CD4-positive, alpha-beta memory T cell (primary cell): ENCODE results near the gene PPP6R1. TPM values are rescaled to one million over a fixed set of nuclear protein-coding genes. Genes with fewer than 3 reads are reported as not detected.
A peak's percentile ranks its signal among the peaks of the same experiment; 100 is the strongest.

Experiments
- CTCF ChIA-PET: fragments of 350-600 bp; sonication (Branson Sonifier 250); formaldehyde crosslinking; loops from one replicate; lab custom pipeline; 2021; ENCODE audit warnings: inconsistent platforms; ENCODE audit not compliant: partially characterized antibody; lab: Charles Lee
- POLR2A ChIA-PET: fragments of 350-600 bp; sonication (Branson Sonifier 250); formaldehyde crosslinking; loops from one replicate; lab custom pipeline; 2021; ENCODE audit not compliant: partially characterized antibody; lab: Charles Lee
- DNase-seq, 5 donors: peaks; one replicate each; pipeline versions ENCODE4 v3.0.0 to v3.0.0-alpha.2; 2020 to 2022; ENCODE audit warnings: mixed read lengths in 1 of 5
- H3K27ac ChIP-seq: one replicate; pipeline ENCODE4 v1.7.0; 2013; ENCODE audit warnings: low read depth, low read length
- H3K27me3 ChIP-seq: 2 replicates; pipeline ENCODE4 v1.7.0; 2013; ENCODE audit warnings: mild to moderate bottlenecking, low read length, moderate library complexity; ENCODE audit not compliant: insufficient read depth
- H3K36me3 ChIP-seq: 2 replicates; pipeline ENCODE4 v1.7.0; 2013; ENCODE audit warnings: mild to moderate bottlenecking, low read length, moderate library complexity; ENCODE audit not compliant: insufficient read depth
- H3K4me1 ChIP-seq: 2 replicates; pipeline ENCODE4 v1.7.0; 2013; ENCODE audit warnings: mild to moderate bottlenecking, low read length, moderate library complexity; ENCODE audit not compliant: insufficient read depth
- H3K4me3 ChIP-seq, 2 donors: one replicate each; pipeline ENCODE4 v1.7.0; 2013; ENCODE audit warnings: low read length in 2 of 2, mild to moderate bottlenecking in 1 of 2
- H3K9me3 ChIP-seq, 2 donors: one replicate each; pipeline ENCODE4 v1.7.0; 2013; ENCODE audit warnings: low read length in 2 of 2, control low read depth in 1 of 2; ENCODE audit not compliant: control insufficient read depth in 1 of 2
- H3K27ac Mint-ChIP-seq, 7 donors: one replicate each; pipeline ENCODE4 v1.8.0; 2020 to 2021; ENCODE audit warnings: mixed read lengths in 7 of 7, mild to moderate bottlenecking in 6 of 7, inconsistent platforms in 3 of 7, moderate library complexity in 3 of 7
- H3K27me3 Mint-ChIP-seq, 2 donors: one replicate each; pipeline ENCODE4 v1.8.0; 2020 to 2021; ENCODE audit warnings: mixed read lengths in 2 of 2
- H3K36me3 Mint-ChIP-seq, 2 donors: one replicate each; pipeline ENCODE4 v1.8.0; 2020 to 2021; ENCODE audit warnings: mixed read lengths in 2 of 2, inconsistent platforms in 1 of 2, mild to moderate bottlenecking in 1 of 2
- H3K4me1 Mint-ChIP-seq, 4 donors: one replicate each; pipeline ENCODE4 v1.8.0; 2020 to 2021; ENCODE audit warnings: mixed read lengths in 4 of 4, mild to moderate bottlenecking in 1 of 4
- H3K4me3 Mint-ChIP-seq, 8 donors: one replicate each; pipeline ENCODE4 v1.8.0; 2020 to 2021; ENCODE audit warnings: mixed read lengths in 8 of 8, mild to moderate bottlenecking in 7 of 8, moderate library complexity in 6 of 8, inconsistent platforms in 3 of 8
- H3K9me3 Mint-ChIP-seq, 8 donors: one replicate each; pipeline ENCODE4 v1.8.0; 2020 to 2021; ENCODE audit warnings: mixed read lengths in 8 of 8, mild to moderate bottlenecking in 5 of 8, inconsistent platforms in 3 of 8, moderate library complexity in 1 of 8
- intact Hi-C: fragments of 100-400 bp; cut with micrococcal nuclease; formaldehyde crosslinking; loops from one replicate; pipeline ENCODE4 v1.15.1; 2023
- polyA plus RNA-seq, 2 donors: library from polyadenylated mRNA; unstranded; fragments of 300-500 nt; fragmentation: Illumina TruSeq; gene quantifications; one replicate each; pipeline ENCODE4 v1.2.3, GENCODE V29; 2021
- total RNA-seq, 2 experiments: library from RNA; stranded (reverse); gene quantifications; one replicate each; pipeline ENCODE4 v1.2.3, GENCODE V29; 2021

Gene PPP6R1
- total and polyA plus RNA-seq, 4 experiments from 2014 or later = 22.9 to 162 (median 134) TPM

- Histone ChIP-seq H3K36me3 (peaks cover 21% of the 10 kb centered on the region), H3K4me3 (no peak overlapping the region), H3K4me1 (peaks cover 73% of the 10 kb centered on the region), H3K9me3 (no peaks in the 10 kb centered on the region), H3K27ac (no peak overlapping the region), H3K27me3 (no peaks in the 10 kb centered on the region)
- POLR2A ChIA-PET = interaction anchor here (1.0 to 1.2 kb wide), 2 partner anchors 9 kb away, joined by 3 to 4 read pairs; partner anchors contain the start of gene PPP6R1
- no peaks in the 10 kb centered on the region for H3K9me3 Mint-ChIP-seq
- no peak for DNase-seq
- intact Hi-C loops = loop anchor here (10.0 kb wide), 1 partner anchor 385 kb away; no protein-coding TSS in a partner anchor
- no peak overlapping the region for H3K27ac Mint-ChIP-seq
- H3K4me1 Mint-ChIP-seq = peaks cover 36 to 69% (median 48%) of the 10 kb centered on the region in 4 donors
- peak overlapping the region in 1 of 8 donors; percentile 17 for H3K4me3 Mint-ChIP-seq
- H3K27me3 Mint-ChIP-seq = no peaks in the 10 kb centered on the region
- CTCF ChIA-PET = no interaction called here
- peaks cover 16 to 33% of the 10 kb centered on the region in 2 donors for H3K36me3 Mint-ChIP-seq
These were observed 9.0 kb downstream of the PPP6R1 start for GRCh38 chr19:55249841-55250240.

- H3K4me3 ChIP-seq = no peak overlapping the region
- peaks cover 32% of the 10 kb centered on the region for H3K36me3 ChIP-seq
- H3K27me3 ChIP-seq = no peaks in the 10 kb centered on the region
- H3K27me3 Mint-ChIP-seq = no peaks in the 10 kb centered on the region
- no peak overlapping the region for H3K27ac ChIP-seq
- DNase-seq = no peak
- peak overlapping the region in 5 of 7 donors; percentile 10 to 85 (median 63) for H3K27ac Mint-ChIP-seq
- H3K36me3 Mint-ChIP-seq = peaks cover 25 to 36% of the 10 kb centered on the region in 2 donors
- peaks cover 31 to 57% (median 41%) of the 10 kb centered on the region in 4 donors for H3K4me1 Mint-ChIP-seq
- no peaks in the 10 kb centered on the region for H3K9me3 ChIP-seq
- peak overlapping the region in 5 of 8 donors; percentile 25 to 43 (median 36) for H3K4me3 Mint-ChIP-seq
- no peaks in the 10 kb centered on the region for H3K9me3 Mint-ChIP-seq
- peaks cover 64% of the 10 kb centered on the region for H3K4me1 ChIP-seq
- intact Hi-C loops = no loop called here
- CTCF ChIA-PET = no interaction called here
- POLR2A ChIA-PET = interaction anchor here (1.2 to 1.3 kb wide), 2 partner anchors 11 to 131 kb away, joined by 3 to 5 read pairs; partner anchors contain the start of genes PPP1R12C and PPP6R1
These were observed 10.1 kb downstream of the PPP6R1 start for GRCh38 chr19:55248704-55249103.

GRCh38 chr19:55248166-55248675 lies 10.6 kb downstream of the PPP6R1 start:
- Mint-ChIP-seq H3K4me1 (peaks cover 26 to 53% (median 37%) of the 10 kb centered on the region in 4 donors), H3K4me3 (peak overlapping the region in 2 of 8 donors; percentile 26 to 43), H3K9me3 (no peaks in the 10 kb centered on the region), H3K27me3 (no peaks in the 10 kb centered on the region), H3K27ac (peak overlapping the region in 6 of 7 donors; percentile 19 to 85 (median 64)), H3K36me3 (peaks cover 25 to 38% of the 10 kb centered on the region in 2 donors)
- ChIA-PET CTCF (interaction anchor here (0.6 kb wide), 1 partner anchor 70 kb away, joined by 3 read pairs; no protein-coding TSS in a partner anchor), POLR2A (interaction anchor here (1.2 to 1.3 kb wide), 2 partner anchors 11 to 131 kb away, joined by 3 to 5 read pairs; partner anchors contain the start of genes PPP1R12C and PPP6R1)
- no peak for DNase-seq
- Histone ChIP-seq H3K4me1 (peaks cover 59% of the 10 kb centered on the region), H3K27ac (no peak overlapping the region), H3K36me3 (peaks cover 36% of the 10 kb centered on the region), H3K9me3 (no peaks in the 10 kb centered on the region), H3K4me3 (no peak overlapping the region), H3K27me3 (no peaks in the 10 kb centered on the region)
- intact Hi-C loops = no loop called here

GRCh38 chr19:55247621-55248099 lies 11.2 kb downstream of the PPP6R1 start:
- H3K27ac ChIP-seq = no peak overlapping the region
- no peaks in the 10 kb centered on the region for H3K9me3 Mint-ChIP-seq
- DNase-seq = no peak

GRCh38 chr19:55246462-55247451 lies 12.1 kb downstream of the PPP6R1 start:
- Mint-ChIP-seq H3K36me3 (peaks cover 31 to 42% of the 10 kb centered on the region in 2 donors), H3K4me1 (peaks cover 21 to 42% (median 29%) of the 10 kb centered on the region in 4 donors), H3K4me3 (no peak overlapping the region), H3K9me3 (no peaks in the 10 kb centered on the region), H3K27ac (no peak overlapping the region), H3K27me3 (no peaks in the 10 kb centered on the region)
- Histone ChIP-seq H3K36me3 (peaks cover 48% of the 10 kb centered on the region), H3K27me3 (no peaks in the 10 kb centered on the region), H3K4me1 (peaks cover 45% of the 10 kb centered on the region), H3K27ac (no peak overlapping the region), H3K9me3 (no peaks in the 10 kb centered on the region), H3K4me3 (no peak overlapping the region)
- intact Hi-C loops = no loop called here
- ChIA-PET POLR2A (interaction anchor here (1.9 kb wide), 1 partner anchor 9 kb away, joined by 9 read pairs; no protein-coding TSS in a partner anchor), CTCF (no interaction called here)
- DNase-seq = no peak

More at GRCh38 chr19:55247621-55248099, 11.2 kb downstream of the PPP6R1 start:
- H3K27me3 Mint-ChIP-seq = no peaks in the 10 kb centered on the region
- Histone ChIP-seq H3K4me3 (no peak overlapping the region), H3K27me3 (no peaks in the 10 kb centered on the region), H3K9me3 (no peaks in the 10 kb centered on the region), H3K36me3 (peaks cover 39% of the 10 kb centered on the region), H3K4me1 (peaks cover 54% of the 10 kb centered on the region)
- no peak overlapping the region for H3K4me3 Mint-ChIP-seq
- intact Hi-C loops = no loop called here
- peaks cover 23 to 50% (median 36%) of the 10 kb centered on the region in 4 donors for H3K4me1 Mint-ChIP-seq
- POLR2A ChIA-PET = interaction anchor here (1.3 kb wide), 1 partner anchor 12 kb away, joined by 5 read pairs; the partner anchor contains the start of gene PPP6R1
- peaks cover 28 to 41% of the 10 kb centered on the region in 2 donors for H3K36me3 Mint-ChIP-seq
- H3K27ac Mint-ChIP-seq = no peak overlapping the region
- CTCF ChIA-PET = interaction anchor here (0.6 kb wide), 1 partner anchor 69 kb away, joined by 3 read pairs; no protein-coding TSS in a partner anchor

GRCh38 chr19:55245236-55245904 lies 13.4 kb downstream of the PPP6R1 start:
- H3K36me3 ChIP-seq = peaks cover 60% of the 10 kb centered on the region
- POLR2A ChIA-PET = interaction anchor here (1.5 to 1.9 kb wide), 2 partner anchors 10 to 14 kb away, joined by 5 to 9 read pairs; partner anchors contain the start of gene PPP6R1
- peaks cover 28 to 38% of the 10 kb centered on the region in 2 donors for H3K36me3 Mint-ChIP-seq
- H3K27me3 ChIP-seq = no peaks in the 10 kb centered on the region
- no peaks in the 10 kb centered on the region for H3K27me3 Mint-ChIP-seq
- H3K27ac ChIP-seq = no peak overlapping the region
- no peak overlapping the region for H3K4me3 Mint-ChIP-seq
- H3K9me3 Mint-ChIP-seq = no peaks in the 10 kb centered on the region
- CTCF ChIA-PET = interaction anchor here (0.8 kb wide), 1 partner anchor 47 kb away, joined by 3 read pairs; no protein-coding TSS in a partner anchor
- H3K4me3 ChIP-seq = no peak overlapping the region
- peaks cover 31% of the 10 kb centered on the region for H3K4me1 ChIP-seq
- intact Hi-C loops = no loop called here
- H3K9me3 ChIP-seq = no peaks in the 10 kb centered on the region
- DNase-seq = no peak
- H3K27ac Mint-ChIP-seq = no peak overlapping the region
- peaks cover 11 to 28% (median 17%) of the 10 kb centered on the region in 4 donors for H3K4me1 Mint-ChIP-seq
